ENCODE results near the gene VILL. TPM values are rescaled to one million over a fixed set of nuclear protein-coding genes. Genes with fewer than 3 reads are reported as not detected.
A peak's percentile ranks its signal among the peaks of the same experiment; 100 is the strongest.

VILL gene
- total RNA-seq, 1 experiment from 2014 or later, result 52.6 TPM

- no peaks in the 10 kb centered on the region for H3K9me3 Mint-ChIP-seq (ENCODE audit: low read depth, unreplicated experiment)
- no peak for TF ChIP-seq CTCF (IDR thresholded peaks at IDR 0.05; ENCODE audit: unreplicated experiment)
- CTCF ChIA-PET, result no interaction called here
- intact Hi-C loops (cut with micrococcal nuclease; ENCODE audit: unreplicated experiment), result no loop called here
- peak overlapping the region; percentile 39 for H3K27ac Mint-ChIP-seq (ENCODE audit: unreplicated experiment)
- H3K4me3 Mint-ChIP-seq (ENCODE audit: low read depth, unreplicated experiment), result no peak overlapping the region
- no peak for DNase-seq
- H3K27me3 Mint-ChIP-seq (ENCODE audit: unreplicated experiment), result no peaks in the 10 kb centered on the region
- H3K36me3 Mint-ChIP-seq (ENCODE audit: insufficient read depth, unreplicated experiment), result peaks cover 59% of the 10 kb centered on the region
- BruUV-seq (replicated peaks), result no TSS peak
- H3K4me1 Mint-ChIP-seq (ENCODE audit: low read depth, unreplicated experiment), result peaks cover 66% of the 10 kb centered on the region
These were observed 3.4 kb downstream of the VILL start for GRCh38 chr3:37993820-37994638.

DNA sequence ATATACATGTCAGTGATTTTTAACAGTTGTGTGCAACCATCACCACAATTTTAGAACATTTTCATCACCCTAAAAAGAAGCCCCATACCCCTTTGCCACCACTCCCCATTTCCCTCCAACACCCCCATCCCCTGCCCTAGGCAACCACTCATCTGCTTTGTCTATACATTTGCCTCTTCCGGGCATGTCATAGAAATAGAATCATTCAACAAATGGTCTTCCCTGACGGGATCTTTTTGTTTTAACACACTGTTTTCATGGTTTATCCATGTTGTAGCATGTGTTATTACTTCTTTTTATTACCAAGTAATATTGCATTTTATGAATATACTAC, 4.0 kb downstream of the VILL start:
- H3K4me3 Mint-ChIP-seq (ENCODE audit: low read depth, unreplicated experiment), result no peak overlapping the region
- no peaks in the 10 kb centered on the region for H3K9me3 Mint-ChIP-seq (ENCODE audit: low read depth, unreplicated experiment)

DNA sequence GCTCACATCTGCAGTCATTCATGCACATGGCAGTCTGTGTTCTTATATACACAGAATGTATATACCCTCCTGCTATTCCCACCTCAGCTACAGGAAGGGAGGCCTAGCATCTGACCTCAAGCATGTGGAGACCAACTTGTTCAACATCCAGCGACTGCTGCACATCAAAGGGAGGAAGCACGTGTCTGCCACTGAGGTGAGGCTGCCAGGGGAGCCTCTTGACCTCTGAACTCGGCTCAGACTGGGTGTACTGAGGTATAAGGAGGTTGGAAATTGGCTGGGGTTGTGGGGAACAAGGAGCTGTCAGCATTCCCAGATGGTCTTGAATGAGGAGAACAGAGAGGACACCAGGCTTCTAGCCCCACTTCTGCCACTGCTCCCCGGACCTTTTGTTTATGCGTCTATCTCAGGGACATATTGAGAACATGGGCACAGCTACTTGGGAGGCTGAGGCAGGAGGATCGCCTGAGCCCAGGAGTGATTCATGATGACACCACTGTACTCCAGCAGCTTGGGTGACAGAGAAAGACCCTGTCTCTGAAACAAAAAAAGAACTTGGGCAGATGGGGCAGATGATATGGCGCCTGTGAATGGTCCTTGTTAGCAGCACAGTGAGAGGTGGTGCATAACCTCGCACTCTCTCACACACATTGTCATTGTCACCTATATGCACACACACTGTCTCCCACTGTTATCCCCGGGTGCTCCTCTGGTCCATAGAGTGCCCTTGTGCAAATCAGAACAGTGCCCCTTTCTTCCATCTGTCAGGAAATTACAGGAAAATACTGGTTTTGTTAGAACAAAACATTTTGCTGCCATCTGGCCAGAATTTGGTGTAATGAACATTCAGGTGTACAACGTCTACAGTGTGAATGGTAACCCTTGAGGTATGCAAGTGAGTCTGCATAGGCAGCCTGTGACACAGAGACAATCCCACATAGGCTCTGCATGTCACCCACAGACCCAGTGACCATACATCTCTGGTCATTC, 5.4 kb downstream of the VILL start:
- intact Hi-C loops (cut with micrococcal nuclease; ENCODE audit: unreplicated experiment), result no loop called here
- peaks cover 47% of the 10 kb centered on the region for H3K4me1 Mint-ChIP-seq (ENCODE audit: low read depth, unreplicated experiment)
- no TSS peak for BruUV-seq (replicated peaks)
- no peak for DNase-seq
- H3K9me3 Mint-ChIP-seq (ENCODE audit: low read depth, unreplicated experiment), result no peaks in the 10 kb centered on the region
- H3K4me3 Mint-ChIP-seq (ENCODE audit: low read depth, unreplicated experiment), result no peak overlapping the region
- no peak for TF ChIP-seq CTCF (IDR thresholded peaks at IDR 0.05; ENCODE audit: unreplicated experiment)
- CTCF ChIA-PET, result interaction anchor here (0.6 to 3.2 kb wide), 10 partner anchors 9 to 169 kb away, joined by 3 to 50 read pairs (median 5); partner anchors contain the start of gene OXSR1
- H3K27ac Mint-ChIP-seq (ENCODE audit: unreplicated experiment), result peak overlapping the region; percentile 60
- peaks cover 51% of the 10 kb centered on the region for H3K36me3 Mint-ChIP-seq (ENCODE audit: insufficient read depth, unreplicated experiment)
- H3K27me3 Mint-ChIP-seq (ENCODE audit: unreplicated experiment), result no peaks in the 10 kb centered on the region

More for the DNA sequence above, 4.0 kb downstream of the VILL start:
- BruUV-seq (replicated peaks), result no TSS peak
- Mint-ChIP-seq H3K27me3 (ENCODE audit: unreplicated experiment) (no peaks in the 10 kb centered on the region), H3K27ac (ENCODE audit: unreplicated experiment) (no peak overlapping the region), H3K36me3 (ENCODE audit: insufficient read depth, unreplicated experiment) (peaks cover 62% of the 10 kb centered on the region), H3K4me1 (ENCODE audit: low read depth, unreplicated experiment) (peaks cover 60% of the 10 kb centered on the region)
- CTCF ChIA-PET, result no interaction called here
- intact Hi-C loops (cut with micrococcal nuclease; ENCODE audit: unreplicated experiment), result no loop called here
- DNase-seq, result no peak
- TF ChIP-seq CTCF (IDR thresholded peaks at IDR 0.05; ENCODE audit: unreplicated experiment), result no peak

DNA sequence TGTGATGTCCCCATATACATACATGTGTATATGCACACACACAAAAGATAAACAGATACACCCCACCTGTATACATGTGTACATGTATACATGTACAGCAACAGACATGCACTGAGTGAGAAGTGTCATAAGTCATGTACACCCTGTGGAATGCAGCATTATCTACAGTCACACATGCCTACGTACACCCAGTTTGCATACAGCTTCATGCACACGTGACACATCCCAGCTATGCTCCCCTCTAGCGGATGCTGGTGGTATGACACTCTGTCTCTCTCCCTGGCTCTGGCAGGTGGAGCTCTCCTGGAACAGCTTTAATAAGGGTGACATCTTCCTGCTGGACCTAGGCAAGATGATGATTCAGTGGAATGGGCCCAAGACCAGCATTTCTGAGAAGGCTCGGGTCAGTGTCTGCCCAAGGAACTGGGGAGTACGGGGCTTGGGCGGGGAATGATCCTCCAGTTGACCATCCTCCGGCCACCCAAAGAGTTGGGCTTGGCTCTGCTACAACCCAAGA, 6.3 kb downstream of the VILL start:
- CTCF ChIA-PET, result interaction anchor here (0.6 to 3.2 kb wide), 11 partner anchors 8 to 168 kb away, joined by 3 to 50 read pairs (median 5); partner anchors contain the start of gene OXSR1
- H3K4me1 Mint-ChIP-seq (ENCODE audit: low read depth, unreplicated experiment), result peaks cover 38% of the 10 kb centered on the region
- H3K27me3 Mint-ChIP-seq (ENCODE audit: unreplicated experiment), result no peaks in the 10 kb centered on the region
- H3K27ac Mint-ChIP-seq (ENCODE audit: unreplicated experiment), result peak overlapping the region; percentile 60
- no TSS peak for BruUV-seq (replicated peaks)
- H3K9me3 Mint-ChIP-seq (ENCODE audit: low read depth, unreplicated experiment), result no peaks in the 10 kb centered on the region
- intact Hi-C loops (cut with micrococcal nuclease; ENCODE audit: unreplicated experiment), result loop anchor here (1.0 kb wide), 1 partner anchor 23 kb away; no protein-coding TSS in a partner anchor
- peaks cover 42% of the 10 kb centered on the region for H3K36me3 Mint-ChIP-seq (ENCODE audit: insufficient read depth, unreplicated experiment)
- peak; percentile 86 for DNase-seq
- H3K4me3 Mint-ChIP-seq (ENCODE audit: low read depth, unreplicated experiment), result no peak overlapping the region
- peak; percentile 87 for TF ChIP-seq CTCF (IDR thresholded peaks at IDR 0.05; ENCODE audit: unreplicated experiment)
